Adrenal gland (tissue), 12 donors: ENCODE measurements around the gene GCN1. TPM values are rescaled to one million over a fixed set of nuclear protein-coding genes. Genes with fewer than 3 reads are reported as not detected.

Experiments
- DNase-seq, 7 donors: peaks; one replicate each; pipeline ENCODE4 v3.0.0-alpha.2; 2019 to 2020
- H3K27ac ChIP-seq, 5 donors: fragments of 200-600 bp; sonication (generic) in 4 of 5; 1 replicate in 3 of 5; 2 replicates in 2 of 5; pipeline versions ENCODE4 v1.5.1 to v1.8.0; 2016 to 2020; ENCODE audit warnings: mild to moderate bottlenecking in 1 of 5
- H3K27me3 ChIP-seq: fragments of 200-600 bp; 2 replicates; pipeline ENCODE4 v1.8.0; 2021
- H3K36me3 ChIP-seq, 2 donors: fragments of 200-600 bp; replicated peaks in 1 of 2; 1 replicate in 1 of 2; 2 replicates in 1 of 2; pipeline versions ENCODE4 v1.5.1 to v1.8.0; 2018 to 2022
- H3K4me1 ChIP-seq, 2 donors: fragments of 200-600 bp; replicated peaks in 1 of 2; 1 replicate in 1 of 2; 2 replicates in 1 of 2; pipeline versions ENCODE4 v1.5.1 to v1.8.0; 2018 to 2021
- H3K4me3 ChIP-seq, 4 donors: fragments of 200-600 bp; sonication (generic) in 3 of 4; one replicate each; pipeline ENCODE4 v1.5.1; 2016 to 2018
- H3K9me3 ChIP-seq, 3 donors: fragments of 200-600 bp; sonication (generic) in 1 of 3; replicated peaks in 1 of 3; 1 replicate in 2 of 3; 2 replicates in 1 of 3; pipeline versions ENCODE4 v1.5.1 to v1.8.0; 2016 to 2021
- CTCF ChIP-seq, 6 experiments: fragments of 450-650 bp in 4 of 6; fragments of 200-600 bp in 2 of 6; sonication (generic) in 1 of 6; IDR thresholded peaks; 1 replicate in 5 of 6; 2 replicates in 1 of 6; pipeline versions ENCODE4 v1.5.1 to v1.8.0; 2016 to 2021; ENCODE audit warnings: antibody characterized with exemption in 6 of 6, mild to moderate bottlenecking in 2 of 6, moderate library complexity in 1 of 6
- POLR2A ChIP-seq, 2 donors: fragments of 450-650 bp; IDR thresholded peaks; one replicate each; pipeline ENCODE4 v1.6.1; 2017; ENCODE audit warnings: antibody characterized with exemption in 2 of 2, mild to moderate bottlenecking in 2 of 2, moderate library complexity in 1 of 2
- WGBS, 4 donors: extraction: QIAGEN DNeasy Blood & Tissue Kit in 2 of 4; methylation state at CpG; one replicate each; pipeline versions ENCODE4 v1.1.5 to v1.1.7; 2013 to 2017; 5-methylcytosine and 5-hydroxymethylcytosine counted together
- intact Hi-C, 2 donors: fragments of 100-400 bp; cut with DNase I; formaldehyde crosslinking; loops; one replicate each; pipeline versions ENCODE4 v1.14.1 to v1.15.0; 2022 to 2023
- polyA plus RNA-seq, 3 donors: library from polyadenylated mRNA; stranded (reverse); fragments of 200-250 nt in 2 of 3; fragments of 350-450 nt in 1 of 3; fragmentation: Illumina TruSeq in 1 of 3; extraction: RNeasy Lipid Tissue Mini Kit (QIAGEN cat#74804) in 1 of 3; gene quantifications; one replicate each; pipeline ENCODE4 v1.2.3, GENCODE V29; 2013 to 2014
- total RNA-seq, 9 donors: library from RNA; depleted of rRNA in 4 of 9; stranded (reverse); fragments of >200 nt in 4 of 9; fragments of 120-200 nt in 1 of 9; fragmentation: NEBNext Ultra II Directional in 1 of 9; extraction: Animal tissue kit (Norgen Biotek cat#: 25700) in 1 of 9; gene quantifications; one replicate each; pipeline versions ENCODE4 v1.1.0 to v1.2.4, GENCODE V29; 2013 to 2023
- donor health status: healthy with polysubstance abuse.
- donor health status: Bipolar disorder and iron deficiency.
- donor health status: DM: yes; HTN: yes; CAD: no.
- donor health status: DM: no; HTN: no; CAD: no.
- donor health status: DM: no; HTN: no; CAD: no.
- donor health status: DM: yes; HTN: yes; CAD: no.

Gene GCN1
- total and polyA plus RNA-seq, 12 donors = 22.0 to 98.5 (median 46.5) TPM

- Histone ChIP-seq H3K27me3 (no peaks in the 10 kb centered on the region), H3K4me3 (no peak overlapping the region), H3K9me3 (no peaks in the 10 kb centered on the region), H3K27ac (peak overlapping the region in 2 of 5 donors; percentile 62 to 79), H3K4me1 (peaks cover 8 to 52% of the 10 kb centered on the region in 2 donors), H3K36me3 (peaks cover 0 to 11% of the 10 kb centered on the region in 2 donors)
- TF ChIP-seq CTCF (IDR thresholded peaks at IDR 0.05) (no peak), POLR2A (IDR thresholded peaks at IDR 0.05) (no peak)
- 54 to 79% (median 64%) methylated on average over 14 to 26 of the region's 26 CpGs for WGBS, 4 donors
- intact Hi-C loops = no loop called here
- DNase-seq = peak in 6 of 7 donors; percentile 54 to 79 (median 74)
Measured at GRCh38 chr12:120110550-120111501, 83.7 kb downstream of the GCN1 start.

- H3K4me1 ChIP-seq = peaks cover 0 to 41% of the 10 kb centered on the region in 2 donors
- 76 to 88% (median 85%) methylated on average over 8 to 10 of the region's 10 CpGs for WGBS, 4 donors
- intact Hi-C loops = no loop called here
Measured at GRCh38 chr12:120109570-120110267, 84.8 kb downstream of the GCN1 start.

GRCh38 chr12:120106151-120106550 is 88.4 kb downstream of the GCN1 start:
- TF ChIP-seq CTCF (IDR thresholded peaks at IDR 0.05) = no peak
- 80 to 94% (median 91%) methylated on average over 1 of the region's 1 CpG for WGBS, 4 donors
- H3K4me1 ChIP-seq = peaks cover 13 to 36% of the 10 kb centered on the region in 2 donors
- H3K27me3 ChIP-seq = no peaks in the 10 kb centered on the region
- no peak overlapping the region for H3K4me3 ChIP-seq
- H3K9me3 ChIP-seq = no peaks in the 10 kb centered on the region
- no peak overlapping the region for H3K27ac ChIP-seq
- peaks cover 0 to 20% of the 10 kb centered on the region in 2 donors for H3K36me3 ChIP-seq
- no peak for DNase-seq
- intact Hi-C loops = no loop called here

More at GRCh38 chr12:120109570-120110267, 84.8 kb downstream of the GCN1 start:
- Histone ChIP-seq H3K27me3 (no peaks in the 10 kb centered on the region), H3K27ac (no peak overlapping the region), H3K4me3 (no peak overlapping the region), H3K36me3 (peaks cover 0 to 11% of the 10 kb centered on the region in 2 donors), H3K9me3 (no peaks in the 10 kb centered on the region)
- no peak for DNase-seq
- TF ChIP-seq POLR2A (IDR thresholded peaks at IDR 0.05) (no peak), CTCF (IDR thresholded peaks at IDR 0.05) (no peak)

- Histone ChIP-seq H3K9me3 (no peaks in the 10 kb centered on the region), H3K27ac (no peak overlapping the region), H3K36me3 (peaks cover 0 to 31% of the 10 kb centered on the region in 2 donors), H3K4me1 (peaks cover 23 to 28% of the 10 kb centered on the region in 2 donors), H3K27me3 (no peaks in the 10 kb centered on the region), H3K4me3 (no peak overlapping the region)
- TF ChIP-seq CTCF (IDR thresholded peaks at IDR 0.05) (no peak), POLR2A (IDR thresholded peaks at IDR 0.05) (no peak)
- DNase-seq = no peak
- intact Hi-C loops = no loop called here
- 95 to 100% (median 96%) methylated on average over 6 to 13 of the region's 13 CpGs for WGBS, 4 donors
Measured at GRCh38 chr12:120103371-120103770, 91.1 kb downstream of the GCN1 start.
